HUES48 (cell line): ENCODE measurements around the gene STARD10.

Source experiments
- H3K27ac ChIP-seq: one replicate; pipeline ENCODE4 v1.7.0; 2013; ENCODE audit warnings: low read depth, low read length, inconsistent platforms
- H3K27me3 ChIP-seq: 2 replicates; pipeline ENCODE4 v1.6.1; 2013; ENCODE audit warnings: mild to moderate bottlenecking, low read length; ENCODE audit not compliant: control insufficient read depth, insufficient read depth
- H3K36me3 ChIP-seq: 2 replicates; pipeline ENCODE4 v1.6.1; 2013; ENCODE audit warnings: low read length; ENCODE audit not compliant: control insufficient read depth, insufficient read depth
- H3K4me1 ChIP-seq: 2 replicates; pipeline ENCODE4 v1.6.1; 2013; ENCODE audit warnings: mild to moderate bottlenecking, low read length; ENCODE audit not compliant: control insufficient read depth, insufficient read depth
- H3K4me3 ChIP-seq: 2 replicates; pipeline ENCODE4 v1.5.1; 2013; ENCODE audit warnings: mild to moderate bottlenecking, low read depth, low read length
- H3K9ac ChIP-seq: 2 replicates; pipeline ENCODE4 v1.6.1; 2013; ENCODE audit warnings: mild to moderate bottlenecking, low read depth, low read length, moderate library complexity
- H3K9me3 ChIP-seq: 2 replicates; pipeline ENCODE4 v1.6.1; 2013; ENCODE audit warnings: low read length; ENCODE audit not compliant: control insufficient read depth, insufficient read depth

STARD10 gene

GRCh38 chr11:72771507-72771906 is 22.3 kb downstream of the STARD10 start:
- Histone ChIP-seq H3K27me3 (no peaks in the 10 kb centered on the region), H3K4me3 (no peak overlapping the region), H3K9ac (no peak overlapping the region), H3K36me3 (no peaks in the 10 kb centered on the region), H3K9me3 (no peaks in the 10 kb centered on the region), H3K4me1 (peaks cover 16% of the 10 kb centered on the region), H3K27ac (no peak overlapping the region)

GRCh38 chr11:72770799-72771198 is 23.0 kb downstream of the STARD10 start:
- Histone ChIP-seq H3K27me3 (no peaks in the 10 kb centered on the region), H3K4me1 (peaks cover 16% of the 10 kb centered on the region), H3K9me3 (no peaks in the 10 kb centered on the region), H3K36me3 (no peaks in the 10 kb centered on the region), H3K27ac (no peak overlapping the region), H3K9ac (no peak overlapping the region), H3K4me3 (no peak overlapping the region)

GRCh38 chr11:72769680-72770079 is 24.2 kb downstream of the STARD10 start:
- Histone ChIP-seq H3K4me1 (peaks cover 16% of the 10 kb centered on the region), H3K9ac (no peak overlapping the region)

GRCh38 chr11:72768581-72768980 is 25.3 kb downstream of the STARD10 start:
- no peaks in the 10 kb centered on the region for H3K27me3 ChIP-seq
- no peaks in the 10 kb centered on the region for H3K9me3 ChIP-seq
- H3K4me1 ChIP-seq: peaks cover 16% of the 10 kb centered on the region
- H3K9ac ChIP-seq: no peak overlapping the region
- H3K36me3 ChIP-seq: no peaks in the 10 kb centered on the region
- H3K27ac ChIP-seq: no peak overlapping the region
- H3K4me3 ChIP-seq: no peak overlapping the region

More at GRCh38 chr11:72769680-72770079, 24.2 kb downstream of the STARD10 start:
- Histone ChIP-seq H3K36me3 (no peaks in the 10 kb centered on the region), H3K9me3 (no peaks in the 10 kb centered on the region), H3K27ac (no peak overlapping the region), H3K4me3 (no peak overlapping the region), H3K27me3 (no peaks in the 10 kb centered on the region)

GRCh38 chr11:72767203-72768062 is 26.4 kb downstream of the STARD10 start:
- Histone ChIP-seq H3K27ac (no peak overlapping the region), H3K27me3 (no peaks in the 10 kb centered on the region), H3K9ac (no peak overlapping the region), H3K9me3 (no peaks in the 10 kb centered on the region), H3K4me1 (peaks cover 16% of the 10 kb centered on the region), H3K36me3 (no peaks in the 10 kb centered on the region), H3K4me3 (no peak overlapping the region)

- no peak overlapping the region for H3K27ac ChIP-seq
- H3K9me3 ChIP-seq: no peaks in the 10 kb centered on the region
- no peak overlapping the region for H3K4me3 ChIP-seq
- no peaks in the 10 kb centered on the region for H3K36me3 ChIP-seq
- H3K4me1 ChIP-seq: peaks cover 16% of the 10 kb centered on the region
- H3K9ac ChIP-seq: no peak overlapping the region
- no peaks in the 10 kb centered on the region for H3K27me3 ChIP-seq
These were observed 27.5 kb downstream of the STARD10 start for GRCh38 chr11:72766152-72766902.

- Histone ChIP-seq H3K4me1 (peaks cover 16% of the 10 kb centered on the region), H3K27ac (no peak overlapping the region), H3K4me3 (no peak overlapping the region), H3K27me3 (no peaks in the 10 kb centered on the region), H3K9me3 (no peaks in the 10 kb centered on the region), H3K36me3 (no peaks in the 10 kb centered on the region), H3K9ac (no peak overlapping the region)
These were observed 29.3 kb downstream of the STARD10 start for GRCh38 chr11:72764503-72764902.

- Histone ChIP-seq H3K27ac (no peak overlapping the region), H3K9me3 (no peaks in the 10 kb centered on the region), H3K27me3 (no peaks in the 10 kb centered on the region), H3K9ac (no peak overlapping the region), H3K36me3 (0 out of 2 replicates have a peak, but pooled peaks cover under 1% of the 10 kb centered on the region), H3K4me3 (no peak overlapping the region), H3K4me1 (peaks cover 13% of the 10 kb centered on the region)
These were observed 30.0 kb downstream of the STARD10 start for GRCh38 chr11:72763823-72764222.

- Histone ChIP-seq H3K9me3 (no peaks in the 10 kb centered on the region), H3K27ac (no peak overlapping the region), H3K9ac (no peak overlapping the region)
These were observed 31.1 kb downstream of the STARD10 start for GRCh38 chr11:72762641-72763304.

GRCh38 chr11:72760539-72761405 is 33.1 kb downstream of the STARD10 start:
- H3K9me3 ChIP-seq: no peaks in the 10 kb centered on the region
- H3K27me3 ChIP-seq: no peaks in the 10 kb centered on the region
- H3K27ac ChIP-seq: no peak overlapping the region
- no peak overlapping the region for H3K4me3 ChIP-seq
- H3K36me3 ChIP-seq: 0 out of 2 replicates have a peak, but pooled peaks cover 3% of the 10 kb centered on the region
- H3K4me1 ChIP-seq: no peaks in the 10 kb centered on the region
- no peak overlapping the region for H3K9ac ChIP-seq

More at GRCh38 chr11:72762641-72763304, 31.1 kb downstream of the STARD10 start:
- Histone ChIP-seq H3K4me3 (no peak overlapping the region), H3K27me3 (no peaks in the 10 kb centered on the region), H3K36me3 (0 out of 2 replicates have a peak, but pooled peaks cover 3% of the 10 kb centered on the region), H3K4me1 (peaks cover 4% of the 10 kb centered on the region; the same call in 1 of the 2 replicates)
